Astrocyte (in vitro differentiated cells and primary cell): ENCODE measurements around the gene STX16.

Experiments
- CTCF ChIP-seq: IDR thresholded peaks from 2 replicates; pipeline ENCODE4 v1.5.1; 2011; ENCODE audit warnings: low read depth, mild to moderate bottlenecking, inconsistent platforms, low read length, moderate library complexity; ENCODE audit not compliant: insufficient read depth
- EZH2 ChIP-seq: IDR thresholded peaks from 2 replicates; pipeline ENCODE4 v1.6.1; 2012; ENCODE audit warnings: mild to moderate bottlenecking, low read length, inconsistent platforms; ENCODE audit not compliant: insufficient read depth

GRCh38 chr20:58602124-58602523, 49.0 kb upstream of the STX16 start:
- TF ChIP-seq CTCF (no peak), EZH2 (no peak)
